Measurements from ENCODE around the gene GRIK2. TPM values are rescaled to one million over a fixed set of nuclear protein-coding genes. Genes with fewer than 3 reads are reported as not detected.

Gene GRIK2
- total RNA-seq, 1 experiment from 2014 or later: 6.6 TPM

DNA sequence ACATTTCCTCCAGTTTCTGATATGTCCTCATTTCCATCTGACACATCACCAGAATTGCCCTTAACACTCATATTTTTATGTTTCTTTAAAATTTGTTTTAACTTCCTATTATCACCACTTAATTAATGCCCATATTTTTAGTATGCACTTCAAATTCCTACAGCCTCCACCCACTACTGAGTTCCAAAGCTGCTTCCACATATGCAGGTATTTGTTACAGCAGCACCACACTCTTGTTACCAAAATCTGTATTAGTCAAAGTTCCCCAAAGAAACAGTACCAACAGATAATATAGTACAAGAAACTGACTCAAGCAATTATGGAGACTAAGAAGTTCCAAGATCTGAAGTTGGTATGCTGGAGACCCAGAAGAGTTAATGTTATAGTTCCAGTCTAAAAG is 340.4 kb downstream of the GRIK2 start:
- POLR2A ChIA-PET: no interaction called here
- no peaks in the 10 kb centered on the region for H3K9me3 ChIP-seq (ENCODE audit: control insufficient read depth, insufficient read depth, low read depth, low read length)
- TF ChIP-seq TCF7L2 (IDR thresholded peaks at IDR 0.05; ENCODE audit: low read depth, low read length): no peak
- TF ChIP-seq POLR2AphosphoS5 (IDR thresholded peaks at IDR 0.05; ENCODE audit: low read depth, low read length): no peak
- TF ChIP-seq, protein P1, sequence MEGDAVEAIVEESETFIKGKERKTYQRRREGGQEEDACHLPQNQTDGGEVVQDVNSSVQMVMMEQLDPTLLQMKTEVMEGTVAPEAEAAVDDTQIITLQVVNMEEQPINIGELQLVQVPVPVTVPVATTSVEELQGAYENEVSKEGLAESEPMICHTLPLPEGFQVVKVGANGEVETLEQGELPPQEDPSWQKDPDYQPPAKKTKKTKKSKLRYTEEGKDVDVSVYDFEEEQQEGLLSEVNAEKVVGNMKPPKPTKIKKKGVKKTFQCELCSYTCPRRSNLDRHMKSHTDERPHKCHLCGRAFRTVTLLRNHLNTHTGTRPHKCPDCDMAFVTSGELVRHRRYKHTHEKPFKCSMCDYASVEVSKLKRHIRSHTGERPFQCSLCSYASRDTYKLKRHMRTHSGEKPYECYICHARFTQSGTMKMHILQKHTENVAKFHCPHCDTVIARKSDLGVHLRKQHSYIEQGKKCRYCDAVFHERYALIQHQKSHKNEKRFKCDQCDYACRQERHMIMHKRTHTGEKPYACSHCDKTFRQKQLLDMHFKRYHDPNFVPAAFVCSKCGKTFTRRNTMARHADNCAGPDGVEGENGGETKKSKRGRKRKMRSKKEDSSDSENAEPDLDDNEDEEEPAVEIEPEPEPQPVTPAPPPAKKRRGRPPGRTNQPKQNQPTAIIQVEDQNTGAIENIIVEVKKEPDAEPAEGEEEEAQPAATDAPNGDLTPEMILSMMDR (IDR thresholded peaks at IDR 0.05): no peak
- TF ChIP-seq SIN3A (IDR thresholded peaks at IDR 0.05; ENCODE audit: borderline replicate concordance, insufficient read depth, low read depth, low read length): no peak
- TF ChIP-seq, protein P2, sequence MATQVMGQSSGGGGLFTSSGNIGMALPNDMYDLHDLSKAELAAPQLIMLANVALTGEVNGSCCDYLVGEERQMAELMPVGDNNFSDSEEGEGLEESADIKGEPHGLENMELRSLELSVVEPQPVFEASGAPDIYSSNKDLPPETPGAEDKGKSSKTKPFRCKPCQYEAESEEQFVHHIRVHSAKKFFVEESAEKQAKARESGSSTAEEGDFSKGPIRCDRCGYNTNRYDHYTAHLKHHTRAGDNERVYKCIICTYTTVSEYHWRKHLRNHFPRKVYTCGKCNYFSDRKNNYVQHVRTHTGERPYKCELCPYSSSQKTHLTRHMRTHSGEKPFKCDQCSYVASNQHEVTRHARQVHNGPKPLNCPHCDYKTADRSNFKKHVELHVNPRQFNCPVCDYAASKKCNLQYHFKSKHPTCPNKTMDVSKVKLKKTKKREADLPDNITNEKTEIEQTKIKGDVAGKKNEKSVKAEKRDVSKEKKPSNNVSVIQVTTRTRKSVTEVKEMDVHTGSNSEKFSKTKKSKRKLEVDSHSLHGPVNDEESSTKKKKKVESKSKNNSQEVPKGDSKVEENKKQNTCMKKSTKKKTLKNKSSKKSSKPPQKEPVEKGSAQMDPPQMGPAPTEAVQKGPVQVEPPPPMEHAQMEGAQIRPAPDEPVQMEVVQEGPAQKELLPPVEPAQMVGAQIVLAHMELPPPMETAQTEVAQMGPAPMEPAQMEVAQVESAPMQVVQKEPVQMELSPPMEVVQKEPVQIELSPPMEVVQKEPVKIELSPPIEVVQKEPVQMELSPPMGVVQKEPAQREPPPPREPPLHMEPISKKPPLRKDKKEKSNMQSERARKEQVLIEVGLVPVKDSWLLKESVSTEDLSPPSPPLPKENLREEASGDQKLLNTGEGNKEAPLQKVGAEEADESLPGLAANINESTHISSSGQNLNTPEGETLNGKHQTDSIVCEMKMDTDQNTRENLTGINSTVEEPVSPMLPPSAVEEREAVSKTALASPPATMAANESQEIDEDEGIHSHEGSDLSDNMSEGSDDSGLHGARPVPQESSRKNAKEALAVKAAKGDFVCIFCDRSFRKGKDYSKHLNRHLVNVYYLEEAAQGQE (IDR thresholded peaks at IDR 0.05; ENCODE audit: insufficient read depth in 1 of 2, low read depth in 2 of 2, low read length in 1 of 2): no peak
- CTCF ChIA-PET: interaction anchor here (0.7 kb wide), 1 partner anchor 170 kb away, joined by 4 read pairs; no protein-coding TSS in a partner anchor
- H3K27me3 ChIP-seq (ENCODE audit: control insufficient read depth, insufficient read depth, low read length): no peaks in the 10 kb centered on the region
- no peak for ATAC-seq
- BruUV-seq (replicated peaks): no TSS peak
- no peak for DNase-seq (ENCODE audit: low read depth, low spot score)
- no peaks in the 10 kb centered on the region for H3K4me1 ChIP-seq (ENCODE audit: control insufficient read depth, insufficient read depth, low read length)
- in situ Hi-C loops (cut with HindIII; ENCODE audit: low pct_unique_long_range_greater_than_20kb, low sequenced_read_pairs): no loop called here
- intact Hi-C loops (cut with micrococcal nuclease; ENCODE audit: unreplicated experiment): no loop called here
- no peaks in the 10 kb centered on the region for H3K36me3 ChIP-seq (ENCODE audit: control insufficient read depth, insufficient read depth, low read length)
- no peak overlapping the region for H3K4me3 ChIP-seq (ENCODE audit: low read depth in 2 of 2, low read length in 2 of 2)
- H3K27ac ChIP-seq (ENCODE audit: low read length): no peak overlapping the region

DNA sequence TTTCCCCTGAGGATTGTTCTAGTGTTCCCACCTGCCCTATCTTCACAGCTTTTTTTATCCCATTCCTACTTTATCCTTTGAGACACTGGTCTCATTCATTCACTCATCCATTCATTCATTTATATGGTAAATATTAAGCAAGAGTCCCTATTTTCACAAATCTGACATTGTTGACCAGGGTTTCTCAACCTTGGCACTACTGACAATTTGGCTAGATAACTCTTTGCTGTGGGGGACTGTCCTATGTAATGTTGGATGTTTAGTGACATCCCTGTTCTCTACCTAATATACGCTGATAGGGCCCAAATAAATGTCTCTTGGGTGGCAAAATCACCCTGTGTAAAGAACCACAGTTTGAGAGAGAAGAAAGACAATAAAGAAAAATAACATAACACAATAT is 345.0 kb downstream of the GRIK2 start:
- DNase-seq (ENCODE audit: low read depth, low spot score) (no peak), ATAC-seq (no peak)
- TF ChIP-seq TCF7L2 (IDR thresholded peaks at IDR 0.05; ENCODE audit: low read depth, low read length) (no peak), SIN3A (IDR thresholded peaks at IDR 0.05; ENCODE audit: borderline replicate concordance, insufficient read depth, low read depth, low read length) (no peak), POLR2AphosphoS5 (IDR thresholded peaks at IDR 0.05; ENCODE audit: low read depth, low read length) (no peak)
- TF ChIP-seq, protein P1 (IDR thresholded peaks at IDR 0.05): no peak
- TF ChIP-seq, protein P2 (IDR thresholded peaks at IDR 0.05; ENCODE audit: insufficient read depth in 1 of 2, low read depth in 2 of 2, low read length in 1 of 2): no peak
- ChIA-PET POLR2A (no interaction called here), CTCF (no interaction called here)
- BruUV-seq (replicated peaks): no TSS peak
- H3K36me3 ChIP-seq (ENCODE audit: control insufficient read depth, insufficient read depth, low read length): no peaks in the 10 kb centered on the region
- intact Hi-C loops (cut with micrococcal nuclease; ENCODE audit: unreplicated experiment) (no loop called here), in situ Hi-C loops (cut with HindIII; ENCODE audit: low pct_unique_long_range_greater_than_20kb, low sequenced_read_pairs) (no loop called here)
- peak overlapping the region; percentile 51; the same call in 1 of the 2 replicates for H3K27ac ChIP-seq (ENCODE audit: low read length)
- H3K9me3 ChIP-seq (ENCODE audit: control insufficient read depth, insufficient read depth, low read depth, low read length): no peaks in the 10 kb centered on the region
- no peaks in the 10 kb centered on the region for H3K27me3 ChIP-seq (ENCODE audit: control insufficient read depth, insufficient read depth, low read length)
- no peak overlapping the region for H3K4me3 ChIP-seq (ENCODE audit: low read depth in 2 of 2, low read length in 2 of 2)
- peaks cover 3% of the 10 kb centered on the region; the same call in 1 of the 2 replicates for H3K4me1 ChIP-seq (ENCODE audit: control insufficient read depth, insufficient read depth, low read length)
